SK-N-SH (cell line): ENCODE results near the gene ITGA4. TPM values are rescaled to one million over a fixed set of nuclear protein-coding genes. Genes with fewer than 3 reads are reported as not detected.

Source experiments
- CTCF ChIA-PET: fragments of 300-600, 350-600 bp; formaldehyde crosslinking; extraction: SDS; loops from one replicate; lab custom pipeline; 2021; lab: Yijun Ruan, JAX
- POLR2A ChIA-PET: fragments of 350-600 bp; sonication (Branson Sonifier 250); formaldehyde crosslinking; extraction: SDS; loops from one replicate; lab custom pipeline; 2020; ENCODE audit warnings: antibody characterized with exemption, inconsistent platforms; lab: Yijun Ruan, JAX
- DNase-seq: peaks from one replicate; pipeline ENCODE4 v3.0.0; 2012
- H2AFZ ChIP-seq: fragments of 200-600 bp; sonication (generic); 2 replicates; pipeline ENCODE4 v1.8.1; 2016; ENCODE audit warnings: antibody characterized with exemption, mild to moderate bottlenecking, low read depth
- H3F3A ChIP-seq: fragments of 200-600 bp; sonication (generic); replicated peaks from 2 replicates; pipeline ENCODE3; 2016; ENCODE audit warnings: antibody characterized with exemption, mild to moderate bottlenecking; ENCODE audit not compliant: insufficient read depth
- H3K27ac ChIP-seq, 2 experiments: fragments of 200-500 bp in 1 of 2; fragments of 200-600 bp in 1 of 2; sonication (Bioruptor generic) in 1 of 2; sonication (generic), shearing (Covaris generic) in 1 of 2; 2 replicates each; pipeline versions ENCODE4 v1.5.1 to v1.6.1; 2014 to 2016; ENCODE audit warnings: low read depth in 2 of 2, inconsistent platforms in 1 of 2, low read length in 1 of 2, mild to moderate bottlenecking in 1 of 2, mixed read lengths in 1 of 2
- H3K27me3 ChIP-seq: fragments of 200-600 bp; sonication (generic), shearing (Covaris generic); 2 replicates; pipeline ENCODE4 v1.6.1; 2016; ENCODE audit warnings: mixed run types; ENCODE audit not compliant: insufficient read depth
- H3K36me3 ChIP-seq, 2 experiments: fragments of 200-500 bp in 1 of 2; fragments of 200-600 bp in 1 of 2; sonication (Bioruptor generic) in 1 of 2; sonication (generic) in 1 of 2; replicated peaks in 1 of 2; 2 replicates each; pipeline versions ENCODE3 to v1.5.1; 2014 to 2016; ENCODE audit warnings: low read length in 1 of 2, mild to moderate bottlenecking in 1 of 2; ENCODE audit not compliant: insufficient read depth in 2 of 2, control insufficient read depth in 1 of 2
- H3K4me1 ChIP-seq, 2 experiments: fragments of 200-500 bp in 1 of 2; fragments of 200-600 bp in 1 of 2; sonication (Bioruptor generic) in 1 of 2; sonication (generic), shearing (Covaris generic) in 1 of 2; 2 replicates each; pipeline versions ENCODE4 v1.5.1 to v1.6.1; 2014 to 2016; ENCODE audit warnings: low read depth in 1 of 2, low read length in 1 of 2, mixed run types in 1 of 2; ENCODE audit not compliant: insufficient read depth in 2 of 2, control insufficient read depth in 1 of 2
- H3K4me2 ChIP-seq: fragments of 200-600 bp; sonication (generic), shearing (Covaris generic); 2 replicates; pipeline ENCODE4 v1.6.1; 2017; ENCODE audit warnings: mixed run types
- H3K4me3 ChIP-seq, 2 experiments: fragments of 200-500 bp in 1 of 2; fragments of 200-600 bp in 1 of 2; sonication (Bioruptor generic) in 1 of 2; sonication (generic), shearing (Covaris generic) in 1 of 2; 2 replicates each; pipeline versions ENCODE4 v1.5.1 to v1.8.1; 2014 to 2016; ENCODE audit warnings: low read depth in 2 of 2, inconsistent platforms in 1 of 2, low read length in 1 of 2, mild to moderate bottlenecking in 1 of 2, mixed read lengths in 1 of 2, moderate library complexity in 1 of 2
- H3K79me2 ChIP-seq: fragments of 200-600 bp; sonication (generic); 2 replicates; pipeline ENCODE4 v1.8.1; 2017; ENCODE audit warnings: mild to moderate bottlenecking; ENCODE audit not compliant: insufficient read depth
- H3K9ac ChIP-seq: fragments of 200-600 bp; sonication (generic); 2 replicates; pipeline ENCODE4 v1.6.1; 2017; ENCODE audit warnings: mixed run types
- H3K9me2 ChIP-seq: fragments of 200-600 bp; sonication (generic); 2 replicates; pipeline ENCODE4 v1.6.1; 2017; ENCODE audit warnings: mixed run types
- H3K9me3 ChIP-seq: fragments of 200-600 bp; sonication (generic); 2 replicates; pipeline ENCODE4 v1.6.1; 2017; ENCODE audit warnings: mixed run types, mild to moderate bottlenecking, moderate library complexity
- H4K20me1 ChIP-seq: fragments of 200-600 bp; sonication (generic); 2 replicates; pipeline ENCODE4 v1.6.1; 2017; ENCODE audit warnings: mild to moderate bottlenecking, mixed run types; ENCODE audit not compliant: insufficient read depth
- CHD2 ChIP-seq: fragments of 150-350 bp; IDR thresholded peaks from 2 replicates; pipeline ENCODE4 v1.6.1; 2018; ENCODE audit warnings: low read length; ENCODE audit not compliant: partially characterized antibody
- EP300 ChIP-seq, 2 experiments: IDR thresholded peaks; 2 replicates each; pipeline versions ENCODE4 v1.4.0 to v1.6.1; 2012; ENCODE audit warnings: borderline replicate concordance in 1 of 2, low read depth in 1 of 2, low read length in 1 of 2
- EZH2phosphoT487 ChIP-seq: fragments of 200-600 bp; sonication (generic); IDR thresholded peaks from 2 replicates; pipeline ENCODE4 v1.6.1; 2017; ENCODE audit warnings: low read depth, mixed run types, mild to moderate bottlenecking, antibody characterized with exemption, moderate library complexity, borderline replicate concordance
- FOXJ3 ChIP-seq: sonication (generic); formaldehyde crosslinking; IDR thresholded peaks from 2 replicates; pipeline ENCODE4 v1.5.1; 2020; ENCODE audit warnings: mild to moderate bottlenecking, missing genetic modification reagents
- GABPA ChIP-seq: IDR thresholded peaks from 2 replicates; pipeline ENCODE4 v1.4.0; 2012; ENCODE audit warnings: low read depth, mild to moderate bottlenecking
- GATA2 ChIP-seq: sonication (generic); formaldehyde crosslinking; IDR thresholded peaks from 2 replicates; pipeline ENCODE4 v1.5.0; 2020; ENCODE audit warnings: mild to moderate bottlenecking, missing genetic modification reagents
- IRF3 ChIP-seq: fragments of 150-350 bp; IDR thresholded peaks from 2 replicates; pipeline ENCODE4 v1.6.1; 2016; ENCODE audit warnings: mild to moderate bottlenecking, low read depth, low read length
- JUND ChIP-seq: IDR thresholded peaks from 2 replicates; pipeline ENCODE4 v1.4.0; 2012
- MAX ChIP-seq: IDR thresholded peaks from 2 replicates; pipeline ENCODE4 v1.4.0; 2012; ENCODE audit warnings: low read depth
- MXI1 ChIP-seq: IDR thresholded peaks from 2 replicates; pipeline ENCODE4 v1.6.1; 2012; ENCODE audit warnings: mild to moderate bottlenecking, low read depth, low read length, improper control_type of control experiment
- NFIC ChIP-seq: IDR thresholded peaks from 2 replicates; pipeline ENCODE4 v1.4.0; 2012; ENCODE audit warnings: borderline replicate concordance
- NRF1 ChIP-seq: IDR thresholded peaks from 2 replicates; pipeline ENCODE4 v1.6.1; 2012; ENCODE audit warnings: low read depth, mild to moderate bottlenecking, low read length
- PBX3 ChIP-seq: IDR thresholded peaks from 2 replicates; pipeline ENCODE4; 2012
- POLR2AphosphoS5 ChIP-seq: IDR thresholded peaks from 2 replicates; pipeline ENCODE4 v1.6.1; 2012; ENCODE audit warnings: low read depth, low read length
- RAD21 ChIP-seq: IDR thresholded peaks from 2 replicates; pipeline ENCODE4 v1.6.1; 2012; ENCODE audit warnings: mild to moderate bottlenecking, low read length
- RCOR1 ChIP-seq: fragments of 150-350 bp; IDR thresholded peaks from 2 replicates; pipeline ENCODE4 v1.6.1; 2017; ENCODE audit warnings: antibody characterized with exemption, low read length
- RFX5 ChIP-seq: IDR thresholded peaks from 2 replicates; pipeline ENCODE4 v1.6.1; 2012; ENCODE audit warnings: mild to moderate bottlenecking, improper control_type of control experiment, low read length
- SIN3A ChIP-seq: IDR thresholded peaks from 2 replicates; pipeline ENCODE4 v1.6.1; 2012; ENCODE audit warnings: low read depth, mild to moderate bottlenecking, low read length, moderate library complexity, borderline replicate concordance
- TCF12 ChIP-seq: IDR thresholded peaks from 2 replicates; pipeline ENCODE4 v1.4.0; 2012
- TEAD4 ChIP-seq: IDR thresholded peaks from 2 replicates; pipeline ENCODE4 v1.4.0; 2012; ENCODE audit warnings: mild to moderate bottlenecking, borderline replicate concordance; ENCODE audit not compliant: insufficient read depth
- WGBS: methylation state at CpG from one replicate; pipeline ENCODE4 v1.1.6; 2017; ENCODE audit warnings: low lambda C conversion rate; 5-methylcytosine and 5-hydroxymethylcytosine counted together
- polyA plus RNA-seq, 3 experiments: library from polyadenylated mRNA; depleted of rRNA; stranded (reverse); fragments of >200 nt; gene quantifications; 2 replicates each; pipeline ENCODE4 v1.2.3, GENCODE V29; 2012
- TF ChIP-seq, protein P1 (sequence below): IDR thresholded peaks from 2 replicates; pipeline ENCODE4 v1.4.0; 2012; ENCODE audit warnings: low read depth, borderline replicate concordance
- TF ChIP-seq, protein P2 (sequence below): IDR thresholded peaks from 2 replicates; pipeline ENCODE4 v1.6.1; 2012; ENCODE audit warnings: mild to moderate bottlenecking, low read depth, low read length, moderate library complexity

ITGA4 gene
- polyA plus RNA-seq, 1 of the 3 experiments (the other 2 are of a cell fraction) = 10.5 TPM

- no peak overlapping the region for H3K9ac ChIP-seq
- DNase-seq = no peak
- no peaks in the 10 kb centered on the region for H3K27me3 ChIP-seq
- no peak overlapping the region for H2AFZ ChIP-seq
- no peak overlapping the region for H3K27ac ChIP-seq
- no peaks in the 10 kb centered on the region for H4K20me1 ChIP-seq
- CTCF ChIA-PET = interaction anchor here (0.9 kb wide), 1 partner anchor 10 kb away, joined by 3 read pairs; no protein-coding TSS in a partner anchor
- TF ChIP-seq RAD21 = no peak
- TF ChIP-seq SIN3A = no peak
- TF ChIP-seq NRF1 = no peak
- no peak for TF ChIP-seq TCF12
- no peak for TF ChIP-seq GATA2
- no peak for TF ChIP-seq CHD2
- TF ChIP-seq EZH2phosphoT487 = no peak
- TF ChIP-seq TEAD4 = no peak
- TF ChIP-seq, protein P1, sequence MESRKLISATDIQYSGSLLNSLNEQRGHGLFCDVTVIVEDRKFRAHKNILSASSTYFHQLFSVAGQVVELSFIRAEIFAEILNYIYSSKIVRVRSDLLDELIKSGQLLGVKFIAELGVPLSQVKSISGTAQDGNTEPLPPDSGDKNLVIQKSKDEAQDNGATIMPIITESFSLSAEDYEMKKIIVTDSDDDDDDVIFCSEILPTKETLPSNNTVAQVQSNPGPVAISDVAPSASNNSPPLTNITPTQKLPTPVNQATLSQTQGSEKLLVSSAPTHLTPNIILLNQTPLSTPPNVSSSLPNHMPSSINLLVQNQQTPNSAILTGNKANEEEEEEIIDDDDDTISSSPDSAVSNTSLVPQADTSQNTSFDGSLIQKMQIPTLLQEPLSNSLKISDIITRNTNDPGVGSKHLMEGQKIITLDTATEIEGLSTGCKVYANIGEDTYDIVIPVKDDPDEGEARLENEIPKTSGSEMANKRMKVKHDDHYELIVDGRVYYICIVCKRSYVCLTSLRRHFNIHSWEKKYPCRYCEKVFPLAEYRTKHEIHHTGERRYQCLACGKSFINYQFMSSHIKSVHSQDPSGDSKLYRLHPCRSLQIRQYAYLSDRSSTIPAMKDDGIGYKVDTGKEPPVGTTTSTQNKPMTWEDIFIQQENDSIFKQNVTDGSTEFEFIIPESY = no peak
- no peak for TF ChIP-seq POLR2AphosphoS5
- TF ChIP-seq NFIC = no peak
- TF ChIP-seq PBX3 = no peak
- no peak for TF ChIP-seq GABPA
- TF ChIP-seq IRF3 = no peak
- no peaks in the 10 kb centered on the region for H3K79me2 ChIP-seq
- H3K4me1 ChIP-seq = peaks cover 0 to 6% of the 10 kb centered on the region in 2 experiments; a peak in 2 of 4 replicates
- POLR2A ChIA-PET = no interaction called here
- H3K9me2 ChIP-seq = no peaks in the 10 kb centered on the region
- H3K9me3 ChIP-seq = no peaks in the 10 kb centered on the region
- H3F3A ChIP-seq = no peaks in the 10 kb centered on the region
- H3K36me3 ChIP-seq = peaks cover 0 to 6% of the 10 kb centered on the region in 2 experiments
- no peak overlapping the region for H3K4me3 ChIP-seq
- 90% methylated on average over 5 of the region's 5 CpGs for WGBS
- H3K4me2 ChIP-seq = no peak overlapping the region
These were observed 66.6 kb downstream of the ITGA4 start for GRCh38 chr2:181523756-181524155.

DNA sequence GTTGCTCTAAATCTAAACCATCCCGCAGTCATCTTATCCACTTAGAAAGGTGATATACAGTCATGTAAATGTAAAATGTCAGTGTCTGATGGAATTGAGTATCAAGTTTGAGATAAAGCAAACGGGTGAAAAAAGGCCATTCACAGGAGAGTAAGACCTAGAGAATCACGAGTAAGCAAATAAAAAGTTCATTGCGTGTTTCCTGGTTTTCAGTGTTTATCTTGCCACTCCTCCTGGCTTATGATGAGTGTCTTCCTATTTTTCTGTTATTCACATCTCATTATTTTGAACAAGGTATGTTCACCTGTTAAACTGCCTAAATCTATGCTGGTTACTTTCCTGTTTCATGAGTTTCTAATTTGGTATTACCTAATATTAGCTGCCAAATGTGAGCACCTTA, 68.8 kb downstream of the ITGA4 start:
- H3K9me3 ChIP-seq = no peaks in the 10 kb centered on the region
- H3K9me2 ChIP-seq = no peaks in the 10 kb centered on the region
- H3K36me3 ChIP-seq = peaks cover 0 to 22% of the 10 kb centered on the region in 2 experiments
- no peak overlapping the region for H3K4me3 ChIP-seq
- ChIA-PET POLR2A (no interaction called here), CTCF (no interaction called here)
- no peaks in the 10 kb centered on the region for H3K79me2 ChIP-seq
- H2AFZ ChIP-seq = no peak overlapping the region
- H3K4me2 ChIP-seq = no peak overlapping the region
- DNase-seq = no peak
- no peak overlapping the region for H3K27ac ChIP-seq
- H3K4me1 ChIP-seq = peaks cover 0 to 14% of the 10 kb centered on the region in 2 experiments; a peak in 2 of 4 replicates
- H4K20me1 ChIP-seq = no peaks in the 10 kb centered on the region
- H3F3A ChIP-seq = no peaks in the 10 kb centered on the region
- 74% methylated on average over 4 of the region's 4 CpGs for WGBS
- H3K27me3 ChIP-seq = no peaks in the 10 kb centered on the region
- H3K9ac ChIP-seq = no peak overlapping the region
- TF ChIP-seq RFX5 (no peak), FOXJ3 (no peak), MAX (no peak), RCOR1 (no peak), RAD21 (no peak), EP300 (IDR thresholded peaks at IDR 0.05; ENCODE audit: borderline replicate concordance in 1 of 2, low read depth in 1 of 2, low read length in 1 of 2) (no peak), MXI1 (no peak), JUND (no peak), TCF12 (no peak)
- TF ChIP-seq, protein P2, sequence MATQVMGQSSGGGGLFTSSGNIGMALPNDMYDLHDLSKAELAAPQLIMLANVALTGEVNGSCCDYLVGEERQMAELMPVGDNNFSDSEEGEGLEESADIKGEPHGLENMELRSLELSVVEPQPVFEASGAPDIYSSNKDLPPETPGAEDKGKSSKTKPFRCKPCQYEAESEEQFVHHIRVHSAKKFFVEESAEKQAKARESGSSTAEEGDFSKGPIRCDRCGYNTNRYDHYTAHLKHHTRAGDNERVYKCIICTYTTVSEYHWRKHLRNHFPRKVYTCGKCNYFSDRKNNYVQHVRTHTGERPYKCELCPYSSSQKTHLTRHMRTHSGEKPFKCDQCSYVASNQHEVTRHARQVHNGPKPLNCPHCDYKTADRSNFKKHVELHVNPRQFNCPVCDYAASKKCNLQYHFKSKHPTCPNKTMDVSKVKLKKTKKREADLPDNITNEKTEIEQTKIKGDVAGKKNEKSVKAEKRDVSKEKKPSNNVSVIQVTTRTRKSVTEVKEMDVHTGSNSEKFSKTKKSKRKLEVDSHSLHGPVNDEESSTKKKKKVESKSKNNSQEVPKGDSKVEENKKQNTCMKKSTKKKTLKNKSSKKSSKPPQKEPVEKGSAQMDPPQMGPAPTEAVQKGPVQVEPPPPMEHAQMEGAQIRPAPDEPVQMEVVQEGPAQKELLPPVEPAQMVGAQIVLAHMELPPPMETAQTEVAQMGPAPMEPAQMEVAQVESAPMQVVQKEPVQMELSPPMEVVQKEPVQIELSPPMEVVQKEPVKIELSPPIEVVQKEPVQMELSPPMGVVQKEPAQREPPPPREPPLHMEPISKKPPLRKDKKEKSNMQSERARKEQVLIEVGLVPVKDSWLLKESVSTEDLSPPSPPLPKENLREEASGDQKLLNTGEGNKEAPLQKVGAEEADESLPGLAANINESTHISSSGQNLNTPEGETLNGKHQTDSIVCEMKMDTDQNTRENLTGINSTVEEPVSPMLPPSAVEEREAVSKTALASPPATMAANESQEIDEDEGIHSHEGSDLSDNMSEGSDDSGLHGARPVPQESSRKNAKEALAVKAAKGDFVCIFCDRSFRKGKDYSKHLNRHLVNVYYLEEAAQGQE = no peak
